GM12878 (cell line): ENCODE data around the gene UBE2Q2. TPM values are rescaled to one million over a fixed set of nuclear protein-coding genes. Genes with fewer than 3 reads are reported as not detected.

Source experiments
- CHD4 ChIP-seq: fragments of 200-600 bp; sonication (generic); IDR thresholded peaks from 2 replicates; pipeline ENCODE4 v1.6.1; 2016; ENCODE audit warnings: mild to moderate bottlenecking
- ESRRA ChIP-seq: IDR thresholded peaks from 2 replicates; pipeline ENCODE4 v1.6.1; 2012; ENCODE audit warnings: mild to moderate bottlenecking, low read length, improper control_type of control experiment
- HDAC2 ChIP-seq: fragments of 200-600 bp; sonication (generic); IDR thresholded peaks from 2 replicates; pipeline ENCODE4 v1.6.1; 2017
- MEF2B ChIP-seq: fragments of 450-650 bp; IDR thresholded peaks from 2 replicates; pipeline ENCODE4 v1.6.1; 2018; ENCODE audit warnings: mild to moderate bottlenecking, moderate library complexity; ENCODE audit not compliant: partially characterized antibody, poor library complexity, severe bottlenecking
- MTA2 ChIP-seq: fragments of 450-650 bp; IDR thresholded peaks from 2 replicates; pipeline ENCODE4 v1.6.1; 2016; ENCODE audit warnings: low read depth, mild to moderate bottlenecking, moderate library complexity
- MYB ChIP-seq: fragments of 150-350 bp; IDR thresholded peaks from 2 replicates; pipeline ENCODE4 v1.6.1; 2014; ENCODE audit warnings: mild to moderate bottlenecking, low read depth, low read length, borderline replicate concordance
- NR2C2 ChIP-seq: IDR thresholded peaks from 2 replicates; pipeline ENCODE4 v1.6.1; 2011; ENCODE audit warnings: borderline replicate concordance, low read depth; ENCODE audit not compliant: control insufficient read depth, insufficient read length
- SMAD1 ChIP-seq: fragments of 450-650 bp; IDR thresholded peaks from 2 replicates; pipeline ENCODE4 v1.6.1; 2018; ENCODE audit warnings: mild to moderate bottlenecking, low read depth; ENCODE audit not compliant: partially characterized antibody
- ZNF24 ChIP-seq: fragments of 450-650 bp; IDR thresholded peaks from 2 replicates; pipeline ENCODE4 v1.6.1; 2017; ENCODE audit warnings: antibody characterized with exemption, mild to moderate bottlenecking
- polyA plus RNA-seq, 11 experiments: library from polyadenylated mRNA; depleted of rRNA in 4 of 11; unstranded in 6 of 11; stranded (reverse) in 5 of 11; fragments of >200 nt; fragmentation: Nextera tagmentation in 4 of 11; fragmentation: Illumina TruSeq in 1 of 11; extraction: Ambion mirVana in 4 of 11; extraction: Trizol in 1 of 11; gene quantifications; 1 replicate in 1 of 11; 2 replicates in 10 of 11; pipeline versions ENCODE4 v1.2.1 to v1.2.3, GENCODE V29; 2011 to 2016; ENCODE audit warnings: inconsistent platforms in 2 of 11, missing spikeins in 2 of 11, low read depth in 1 of 11
- total RNA-seq, 4 experiments: library from RNA; depleted of rRNA in 3 of 4; stranded (reverse); fragments of >200 nt in 3 of 4; fragmentation: Illumina TruSeq in 1 of 4; extraction: Trizol in 1 of 4; gene quantifications; 2 replicates each; pipeline versions ENCODE4 v1.2.1 to v1.2.3, GENCODE V29; 2013 to 2021
- TF ChIP-seq, protein P1 (sequence below): IDR thresholded peaks from 2 replicates; pipeline ENCODE4 v1.6.1; 2012; ENCODE audit warnings: improper control_type of control experiment, low read depth, low read length; ENCODE audit not compliant: insufficient replicate concordance
- TF ChIP-seq, protein P2 (sequence below): IDR thresholded peaks from 2 replicates; pipeline ENCODE4 v1.6.1; 2011; ENCODE audit warnings: borderline replicate concordance, low read depth, mild to moderate bottlenecking, moderate library complexity, low read length; ENCODE audit not compliant: insufficient read depth, poor library complexity, severe bottlenecking
- TF ChIP-seq, protein P3 (sequence below): fragments of 450-650 bp; IDR thresholded peaks from 2 replicates; pipeline ENCODE4 v1.6.1; 2018; ENCODE audit warnings: borderline replicate concordance, mild to moderate bottlenecking; ENCODE audit not compliant: partially characterized antibody
- TF ChIP-seq, protein P4 (sequence below): fragments of 150-350 bp; IDR thresholded peaks from 2 replicates; pipeline ENCODE4 v1.6.1; 2014; ENCODE audit warnings: mild to moderate bottlenecking, low read depth, low read length
- TF ChIP-seq, protein P5 (sequence below): fragments of 450-650 bp; IDR thresholded peaks from 2 replicates; pipeline ENCODE4 v1.6.1; 2018; ENCODE audit warnings: mild to moderate bottlenecking, low read depth, moderate library complexity; ENCODE audit not compliant: partially characterized antibody

Gene UBE2Q2
- total and polyA plus RNA-seq, 10 of the 15 experiments (the other 5 are each of a cell fraction or from before 2014, with no cell fraction given): 11.1 to 31.9 (median 21.6) TPM

DNA sequence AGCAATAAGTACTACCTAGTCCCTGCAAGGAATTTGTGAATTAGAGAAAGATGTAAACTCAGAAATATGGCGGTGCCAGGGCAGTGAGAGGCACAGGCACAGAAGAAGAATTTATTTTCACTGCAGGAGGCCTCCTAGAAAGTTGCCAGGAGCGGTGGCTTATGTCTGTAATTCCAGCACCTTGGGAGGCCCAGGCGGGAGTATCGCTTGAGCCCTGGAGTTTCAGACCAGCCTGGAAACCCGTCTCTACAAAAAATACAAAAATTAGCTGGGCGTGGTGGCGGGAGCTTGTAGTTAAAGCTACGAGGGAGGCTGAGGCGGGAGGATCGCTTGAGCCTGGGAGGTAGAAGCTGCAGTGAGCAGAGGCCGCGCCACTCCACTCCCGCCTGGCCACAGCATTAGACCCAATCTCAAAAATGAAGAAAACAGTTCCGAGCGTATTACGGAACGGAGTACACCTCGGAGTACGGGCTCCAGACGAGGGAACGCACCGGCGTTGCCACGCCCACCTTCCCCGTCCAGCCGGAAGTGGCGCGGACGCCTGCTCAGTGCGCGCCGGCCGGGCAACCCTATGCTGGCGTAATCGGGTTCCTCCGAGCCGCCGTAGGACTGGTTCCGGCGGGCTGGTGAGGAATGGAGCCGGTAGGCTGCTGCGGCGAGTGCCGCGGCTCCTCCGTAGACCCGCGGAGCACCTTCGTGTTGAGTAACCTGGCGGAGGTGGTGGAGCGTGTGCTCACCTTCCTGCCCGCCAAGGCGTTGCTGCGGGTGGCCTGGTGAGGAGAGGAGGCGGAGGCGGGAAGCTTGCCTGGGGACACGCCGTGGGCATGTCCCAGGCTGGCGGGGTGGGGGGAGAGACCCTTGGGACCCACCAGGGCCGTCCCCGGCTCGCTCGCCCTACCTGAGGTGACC, 60.3 kb downstream of the UBE2Q2 start, which contains the start of gene FBXO22 (continued):
- TF ChIP-seq ZNF24: no peak
- TF ChIP-seq MTA2: no peak
- no peak for TF ChIP-seq CHD4
- TF ChIP-seq NR2C2: no peak
- TF ChIP-seq, protein P1, sequence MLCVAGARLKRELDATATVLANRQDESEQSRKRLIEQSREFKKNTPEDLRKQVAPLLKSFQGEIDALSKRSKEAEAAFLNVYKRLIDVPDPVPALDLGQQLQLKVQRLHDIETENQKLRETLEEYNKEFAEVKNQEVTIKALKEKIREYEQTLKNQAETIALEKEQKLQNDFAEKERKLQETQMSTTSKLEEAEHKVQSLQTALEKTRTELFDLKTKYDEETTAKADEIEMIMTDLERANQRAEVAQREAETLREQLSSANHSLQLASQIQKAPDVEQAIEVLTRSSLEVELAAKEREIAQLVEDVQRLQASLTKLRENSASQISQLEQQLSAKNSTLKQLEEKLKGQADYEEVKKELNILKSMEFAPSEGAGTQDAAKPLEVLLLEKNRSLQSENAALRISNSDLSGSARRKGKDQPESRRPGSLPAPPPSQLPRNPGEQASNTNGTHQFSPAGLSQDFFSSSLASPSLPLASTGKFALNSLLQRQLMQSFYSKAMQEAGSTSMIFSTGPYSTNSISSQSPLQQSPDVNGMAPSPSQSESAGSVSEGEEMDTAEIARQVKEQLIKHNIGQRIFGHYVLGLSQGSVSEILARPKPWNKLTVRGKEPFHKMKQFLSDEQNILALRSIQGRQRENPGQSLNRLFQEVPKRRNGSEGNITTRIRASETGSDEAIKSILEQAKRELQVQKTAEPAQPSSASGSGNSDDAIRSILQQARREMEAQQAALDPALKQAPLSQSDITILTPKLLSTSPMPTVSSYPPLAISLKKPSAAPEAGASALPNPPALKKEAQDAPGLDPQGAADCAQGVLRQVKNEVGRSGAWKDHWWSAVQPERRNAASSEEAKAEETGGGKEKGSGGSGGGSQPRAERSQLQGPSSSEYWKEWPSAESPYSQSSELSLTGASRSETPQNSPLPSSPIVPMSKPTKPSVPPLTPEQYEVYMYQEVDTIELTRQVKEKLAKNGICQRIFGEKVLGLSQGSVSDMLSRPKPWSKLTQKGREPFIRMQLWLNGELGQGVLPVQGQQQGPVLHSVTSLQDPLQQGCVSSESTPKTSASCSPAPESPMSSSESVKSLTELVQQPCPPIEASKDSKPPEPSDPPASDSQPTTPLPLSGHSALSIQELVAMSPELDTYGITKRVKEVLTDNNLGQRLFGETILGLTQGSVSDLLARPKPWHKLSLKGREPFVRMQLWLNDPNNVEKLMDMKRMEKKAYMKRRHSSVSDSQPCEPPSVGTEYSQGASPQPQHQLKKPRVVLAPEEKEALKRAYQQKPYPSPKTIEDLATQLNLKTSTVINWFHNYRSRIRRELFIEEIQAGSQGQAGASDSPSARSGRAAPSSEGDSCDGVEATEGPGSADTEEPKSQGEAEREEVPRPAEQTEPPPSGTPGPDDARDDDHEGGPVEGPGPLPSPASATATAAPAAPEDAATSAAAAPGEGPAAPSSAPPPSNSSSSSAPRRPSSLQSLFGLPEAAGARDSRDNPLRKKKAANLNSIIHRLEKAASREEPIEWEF: no peak
- no peak for TF ChIP-seq HDAC2
- peak; percentile 75 for TF ChIP-seq MEF2B
- TF ChIP-seq, protein P2, sequence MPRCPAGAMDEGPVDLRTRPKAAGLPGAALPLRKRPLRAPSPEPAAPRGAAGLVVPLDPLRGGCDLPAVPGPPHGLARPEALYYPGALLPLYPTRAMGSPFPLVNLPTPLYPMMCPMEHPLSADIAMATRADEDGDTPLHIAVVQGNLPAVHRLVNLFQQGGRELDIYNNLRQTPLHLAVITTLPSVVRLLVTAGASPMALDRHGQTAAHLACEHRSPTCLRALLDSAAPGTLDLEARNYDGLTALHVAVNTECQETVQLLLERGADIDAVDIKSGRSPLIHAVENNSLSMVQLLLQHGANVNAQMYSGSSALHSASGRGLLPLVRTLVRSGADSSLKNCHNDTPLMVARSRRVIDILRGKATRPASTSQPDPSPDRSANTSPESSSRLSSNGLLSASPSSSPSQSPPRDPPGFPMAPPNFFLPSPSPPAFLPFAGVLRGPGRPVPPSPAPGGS: peak; percentile 77
- TF ChIP-seq, protein P3, sequence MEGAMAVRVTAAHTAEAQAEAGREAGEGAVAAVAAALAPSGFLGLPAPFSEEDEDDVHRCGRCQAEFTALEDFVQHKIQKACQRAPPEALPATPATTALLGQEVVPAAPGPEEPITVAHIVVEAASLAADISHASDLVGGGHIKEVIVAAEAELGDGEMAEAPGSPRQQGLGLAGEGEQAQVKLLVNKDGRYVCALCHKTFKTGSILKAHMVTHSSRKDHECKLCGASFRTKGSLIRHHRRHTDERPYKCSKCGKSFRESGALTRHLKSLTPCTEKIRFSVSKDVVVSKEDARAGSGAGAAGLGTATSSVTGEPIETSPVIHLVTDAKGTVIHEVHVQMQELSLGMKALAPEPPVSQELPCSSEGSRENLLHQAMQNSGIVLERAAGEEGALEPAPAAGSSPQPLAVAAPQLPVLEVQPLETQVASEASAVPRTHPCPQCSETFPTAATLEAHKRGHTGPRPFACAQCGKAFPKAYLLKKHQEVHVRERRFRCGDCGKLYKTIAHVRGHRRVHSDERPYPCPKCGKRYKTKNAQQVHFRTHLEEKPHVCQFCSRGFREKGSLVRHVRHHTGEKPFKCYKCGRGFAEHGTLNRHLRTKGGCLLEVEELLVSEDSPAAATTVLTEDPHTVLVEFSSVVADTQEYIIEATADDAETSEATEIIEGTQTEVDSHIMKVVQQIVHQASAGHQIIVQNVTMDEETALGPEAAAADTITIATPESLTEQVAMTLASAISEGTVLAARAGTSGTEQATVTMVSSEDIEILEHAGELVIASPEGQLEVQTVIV: no peak
- no peak for TF ChIP-seq SMAD1
- TF ChIP-seq MYB: no peak
- TF ChIP-seq, protein P4, sequence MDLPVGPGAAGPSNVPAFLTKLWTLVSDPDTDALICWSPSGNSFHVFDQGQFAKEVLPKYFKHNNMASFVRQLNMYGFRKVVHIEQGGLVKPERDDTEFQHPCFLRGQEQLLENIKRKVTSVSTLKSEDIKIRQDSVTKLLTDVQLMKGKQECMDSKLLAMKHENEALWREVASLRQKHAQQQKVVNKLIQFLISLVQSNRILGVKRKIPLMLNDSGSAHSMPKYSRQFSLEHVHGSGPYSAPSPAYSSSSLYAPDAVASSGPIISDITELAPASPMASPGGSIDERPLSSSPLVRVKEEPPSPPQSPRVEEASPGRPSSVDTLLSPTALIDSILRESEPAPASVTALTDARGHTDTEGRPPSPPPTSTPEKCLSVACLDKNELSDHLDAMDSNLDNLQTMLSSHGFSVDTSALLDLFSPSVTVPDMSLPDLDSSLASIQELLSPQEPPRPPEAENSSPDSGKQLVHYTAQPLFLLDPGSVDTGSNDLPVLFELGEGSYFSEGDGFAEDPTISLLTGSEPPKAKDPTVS: no peak
- TF ChIP-seq, protein P5, sequence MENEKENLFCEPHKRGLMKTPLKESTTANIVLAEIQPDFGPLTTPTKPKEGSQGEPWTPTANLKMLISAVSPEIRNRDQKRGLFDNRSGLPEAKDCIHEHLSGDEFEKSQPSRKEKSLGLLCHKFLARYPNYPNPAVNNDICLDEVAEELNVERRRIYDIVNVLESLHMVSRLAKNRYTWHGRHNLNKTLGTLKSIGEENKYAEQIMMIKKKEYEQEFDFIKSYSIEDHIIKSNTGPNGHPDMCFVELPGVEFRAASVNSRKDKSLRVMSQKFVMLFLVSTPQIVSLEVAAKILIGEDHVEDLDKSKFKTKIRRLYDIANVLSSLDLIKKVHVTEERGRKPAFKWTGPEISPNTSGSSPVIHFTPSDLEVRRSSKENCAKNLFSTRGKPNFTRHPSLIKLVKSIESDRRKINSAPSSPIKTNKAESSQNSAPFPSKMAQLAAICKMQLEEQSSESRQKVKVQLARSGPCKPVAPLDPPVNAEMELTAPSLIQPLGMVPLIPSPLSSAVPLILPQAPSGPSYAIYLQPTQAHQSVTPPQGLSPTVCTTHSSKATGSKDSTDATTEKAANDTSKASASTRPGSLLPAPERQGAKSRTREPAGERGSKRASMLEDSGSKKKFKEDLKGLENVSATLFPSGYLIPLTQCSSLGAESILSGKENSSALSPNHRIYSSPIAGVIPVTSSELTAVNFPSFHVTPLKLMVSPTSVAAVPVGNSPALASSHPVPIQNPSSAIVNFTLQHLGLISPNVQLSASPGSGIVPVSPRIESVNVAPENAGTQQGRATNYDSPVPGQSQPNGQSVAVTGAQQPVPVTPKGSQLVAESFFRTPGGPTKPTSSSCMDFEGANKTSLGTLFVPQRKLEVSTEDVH: peak; percentile 69
- peak; percentile 54; the same call in 1 of the 2 replicates for TF ChIP-seq ESRRA
